ENCODE measurements around the gene CCDC154. TPM values are rescaled to one million over a fixed set of nuclear protein-coding genes. Genes with fewer than 3 reads are reported as not detected.

The CCDC154 gene
- total and polyA plus RNA-seq, 9 of the 15 experiments (the other 6 are each of a cell fraction or from before 2014, with no cell fraction given) = 0.15 to 1.4 (median 0.20) TPM; not detected in 5

DNA sequence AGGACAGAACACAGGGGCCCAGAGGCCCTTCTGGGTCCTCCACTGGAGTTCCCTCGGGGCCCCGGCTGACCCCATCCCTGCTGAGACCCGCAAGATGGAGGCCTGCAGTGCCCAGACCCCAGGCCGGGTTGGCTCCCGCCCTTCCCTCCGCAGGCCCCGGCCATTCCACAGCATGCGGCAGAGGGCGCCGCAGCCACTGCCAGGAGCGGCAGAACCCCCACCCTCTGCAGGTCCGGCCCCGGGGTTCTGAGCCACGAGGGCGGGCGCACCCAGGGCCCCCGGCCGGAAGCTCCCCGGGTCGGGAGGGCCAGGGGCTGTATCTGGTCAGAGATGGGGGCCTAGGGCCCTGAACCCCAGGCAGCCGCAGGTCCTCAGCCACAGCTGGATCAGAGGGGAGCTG is 15.8 kb downstream of the CCDC154 start (continued):
- TF ChIP-seq, protein P1, sequence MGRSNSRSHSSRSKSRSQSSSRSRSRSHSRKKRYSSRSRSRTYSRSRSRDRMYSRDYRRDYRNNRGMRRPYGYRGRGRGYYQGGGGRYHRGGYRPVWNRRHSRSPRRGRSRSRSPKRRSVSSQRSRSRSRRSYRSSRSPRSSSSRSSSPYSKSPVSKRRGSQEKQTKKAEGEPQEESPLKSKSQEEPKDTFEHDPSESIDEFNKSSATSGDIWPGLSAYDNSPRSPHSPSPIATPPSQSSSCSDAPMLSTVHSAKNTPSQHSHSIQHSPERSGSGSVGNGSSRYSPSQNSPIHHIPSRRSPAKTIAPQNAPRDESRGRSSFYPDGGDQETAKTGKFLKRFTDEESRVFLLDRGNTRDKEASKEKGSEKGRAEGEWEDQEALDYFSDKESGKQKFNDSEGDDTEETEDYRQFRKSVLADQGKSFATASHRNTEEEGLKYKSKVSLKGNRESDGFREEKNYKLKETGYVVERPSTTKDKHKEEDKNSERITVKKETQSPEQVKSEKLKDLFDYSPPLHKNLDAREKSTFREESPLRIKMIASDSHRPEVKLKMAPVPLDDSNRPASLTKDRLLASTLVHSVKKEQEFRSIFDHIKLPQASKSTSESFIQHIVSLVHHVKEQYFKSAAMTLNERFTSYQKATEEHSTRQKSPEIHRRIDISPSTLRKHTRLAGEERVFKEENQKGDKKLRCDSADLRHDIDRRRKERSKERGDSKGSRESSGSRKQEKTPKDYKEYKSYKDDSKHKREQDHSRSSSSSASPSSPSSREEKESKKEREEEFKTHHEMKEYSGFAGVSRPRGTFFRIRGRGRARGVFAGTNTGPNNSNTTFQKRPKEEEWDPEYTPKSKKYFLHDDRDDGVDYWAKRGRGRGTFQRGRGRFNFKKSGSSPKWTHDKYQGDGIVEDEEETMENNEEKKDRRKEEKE (IDR thresholded peaks at IDR 0.05; ENCODE audit: borderline replicate concordance in 1 of 2, control insufficient read depth in 1 of 2, low read depth in 2 of 2, low read length in 1 of 2) = no peak
- TF ChIP-seq, protein P2, sequence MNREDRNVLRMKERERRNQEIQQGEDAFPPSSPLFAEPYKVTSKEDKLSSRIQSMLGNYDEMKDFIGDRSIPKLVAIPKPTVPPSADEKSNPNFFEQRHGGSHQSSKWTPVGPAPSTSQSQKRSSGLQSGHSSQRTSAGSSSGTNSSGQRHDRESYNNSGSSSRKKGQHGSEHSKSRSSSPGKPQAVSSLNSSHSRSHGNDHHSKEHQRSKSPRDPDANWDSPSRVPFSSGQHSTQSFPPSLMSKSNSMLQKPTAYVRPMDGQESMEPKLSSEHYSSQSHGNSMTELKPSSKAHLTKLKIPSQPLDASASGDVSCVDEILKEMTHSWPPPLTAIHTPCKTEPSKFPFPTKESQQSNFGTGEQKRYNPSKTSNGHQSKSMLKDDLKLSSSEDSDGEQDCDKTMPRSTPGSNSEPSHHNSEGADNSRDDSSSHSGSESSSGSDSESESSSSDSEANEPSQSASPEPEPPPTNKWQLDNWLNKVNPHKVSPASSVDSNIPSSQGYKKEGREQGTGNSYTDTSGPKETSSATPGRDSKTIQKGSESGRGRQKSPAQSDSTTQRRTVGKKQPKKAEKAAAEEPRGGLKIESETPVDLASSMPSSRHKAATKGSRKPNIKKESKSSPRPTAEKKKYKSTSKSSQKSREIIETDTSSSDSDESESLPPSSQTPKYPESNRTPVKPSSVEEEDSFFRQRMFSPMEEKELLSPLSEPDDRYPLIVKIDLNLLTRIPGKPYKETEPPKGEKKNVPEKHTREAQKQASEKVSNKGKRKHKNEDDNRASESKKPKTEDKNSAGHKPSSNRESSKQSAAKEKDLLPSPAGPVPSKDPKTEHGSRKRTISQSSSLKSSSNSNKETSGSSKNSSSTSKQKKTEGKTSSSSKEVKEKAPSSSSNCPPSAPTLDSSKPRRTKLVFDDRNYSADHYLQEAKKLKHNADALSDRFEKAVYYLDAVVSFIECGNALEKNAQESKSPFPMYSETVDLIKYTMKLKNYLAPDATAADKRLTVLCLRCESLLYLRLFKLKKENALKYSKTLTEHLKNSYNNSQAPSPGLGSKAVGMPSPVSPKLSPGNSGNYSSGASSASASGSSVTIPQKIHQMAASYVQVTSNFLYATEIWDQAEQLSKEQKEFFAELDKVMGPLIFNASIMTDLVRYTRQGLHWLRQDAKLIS (CRISPR knock-in tag; IDR thresholded peaks at IDR 0.05) = no peak
- TF ChIP-seq ELF2 (CRISPR knock-in tag; IDR thresholded peaks at IDR 0.05) (no peak), REST (IDR thresholded peaks at IDR 0.05; ENCODE audit: borderline replicate concordance) (peak; percentile 33; the same call in 1 of the 2 replicates), REST (CRISPR knock-in tag; IDR thresholded peaks at IDR 0.05; ENCODE audit: low read depth) (no peak), ZNF175 (CRISPR knock-in tag; IDR thresholded peaks at IDR 0.05; ENCODE audit: low read depth) (no peak), NR4A1 (CRISPR knock-in tag; IDR thresholded peaks at IDR 0.05) (no peak), NR4A1 (tag; IDR thresholded peaks at IDR 0.05) (no peak), NFE2 (IDR thresholded peaks at IDR 0.05; ENCODE audit: low read depth) (no peak)
